NB4 (cell line): Measurements from ENCODE around the gene ZNF708.
"Not testable (repeated sequence)": the region's sequence is repeated elsewhere in the genome, so short reads cannot be mapped to it uniquely, and the experiment has no call there.

Experiments
- DNase-seq: peaks from one replicate; pipeline ENCODE4 v3.0.0; 2010; ENCODE audit warnings: low read depth
- H3K4me3 ChIP-seq: one replicate; pipeline ENCODE4 v1.5.1; 2011; ENCODE audit warnings: mild to moderate bottlenecking, low read depth, low read length, moderate library complexity
- CTCF ChIP-seq: IDR thresholded peaks from one replicate; pipeline ENCODE4 v1.5.1; 2012; ENCODE audit warnings: low read depth, low read length
- MAX ChIP-seq: IDR thresholded peaks from 2 replicates; pipeline ENCODE4 v1.6.1; 2011; ENCODE audit warnings: low read depth, low read length
- MYC ChIP-seq: IDR thresholded peaks from 2 replicates; pipeline ENCODE4 v1.6.1; 2011; ENCODE audit warnings: low read depth, low read length
- POLR2A ChIP-seq: IDR thresholded peaks from 2 replicates; pipeline ENCODE4 v1.6.1; 2011; ENCODE audit warnings: mild to moderate bottlenecking; ENCODE audit not compliant: insufficient read length; ENCODE audit errors: extremely low read depth

ZNF708 gene

GRCh38 chr19:21328885-21329605, at the start of gene ZNF708:
Gene ZNF708, minus strand, starts transcription at chr19:21329410. Its CDS starts 198 bp downstream, at chr19:21329212.
- peak within 1 kb of the TSS; percentile 93 for H3K4me3 ChIP-seq
- TF ChIP-seq MAX (peak; percentile 28), POLR2A (peak; percentile 88), CTCF (no peak)
- peak; percentile 96 for DNase-seq

GRCh38 chr19:21362291-21362690, 33.1 kb upstream of the ZNF708 start:
- no peak for TF ChIP-seq MAX
- H3K4me3 ChIP-seq: no peak overlapping the region
- DNase-seq: no peak

- peak within 1 kb of the TSS; percentile 86 for H3K4me3 ChIP-seq
- TF ChIP-seq MAX (no peak), POLR2A (peak; percentile 65)
- DNase-seq: peak; percentile 98
These were observed 29.7 kb upstream of the ZNF708 start, which contains the start of gene ZNF738 for GRCh38 chr19:21358768-21359451. Gene ZNF738, plus strand, starts transcription at chr19:21359000. Its CDS starts 141 bp downstream, at chr19:21359141.

GRCh38 chr19:21352830-21353229, 23.6 kb upstream of the ZNF708 start:
- no peak for TF ChIP-seq MAX
- no peak for TF ChIP-seq MYC
- no peak for TF ChIP-seq POLR2A
- no peak for TF ChIP-seq CTCF
- DNase-seq: no peak
- no peak overlapping the region for H3K4me3 ChIP-seq

GRCh38 chr19:21344841-21345240, 15.6 kb upstream of the ZNF708 start:
- not testable (repeated sequence) for DNase-seq

GRCh38 chr19:21335721-21336120, 6.5 kb upstream of the ZNF708 start:
- peak; percentile 15 for DNase-seq
- TF ChIP-seq CTCF (no peak), POLR2A (no peak), MAX (no peak), MYC (no peak)

More at GRCh38 chr19:21344841-21345240, 15.6 kb upstream of the ZNF708 start:
- H3K4me3 ChIP-seq: not testable (repeated sequence)

GRCh38 chr19:21328406-21328805, 804 bp downstream of the ZNF708 start:
- no peak for TF ChIP-seq POLR2A
- TF ChIP-seq MYC: no peak
- no peak for TF ChIP-seq MAX
- TF ChIP-seq CTCF: no peak
- H3K4me3 ChIP-seq: peak overlapping the region; percentile 93
- peak; percentile 41 for DNase-seq

More at GRCh38 chr19:21335721-21336120, 6.5 kb upstream of the ZNF708 start:
- H3K4me3 ChIP-seq: no peak overlapping the region
